GM12878 (cell line): Measurements from ENCODE around the gene TSHR. TPM values are rescaled to one million over a fixed set of nuclear protein-coding genes. Genes with fewer than 3 reads are reported as not detected.

Experiments used
- ATAC-seq: fragments of 200-7000 bp; cut with Tn5 transposase; 3 replicates; pipeline ENCODE4 v1.9.1; 2020; ENCODE audit warnings: mild to moderate bottlenecking, moderate library complexity
- BruUV-seq: library from RNA; stranded (reverse); fragments of 400-500 nt; replicated peaks from 2 replicates; lab custom pipeline; 2021; lab: Mats Ljungman, UMichigan
- CTCF ChIA-PET: fragments of 300-600 bp; sonication (Branson Sonifier 250); formaldehyde crosslinking; extraction: SDS; loops from one replicate; lab custom pipeline; 2021; ENCODE audit warnings: inconsistent platforms; lab: Yijun Ruan, JAX
- POLR2A ChIA-PET: fragments of 350-600 bp; formaldehyde crosslinking; extraction: SDS; loops from one replicate; lab custom pipeline; 2021; ENCODE audit warnings: inconsistent platforms; lab: Charles Lee
- RAD21 ChIA-PET: fragments of 300-600 bp; sonication (Branson Sonifier 250); formaldehyde crosslinking; loops from one replicate; lab custom pipeline; 2023; ENCODE audit warnings: antibody characterized with exemption; ENCODE audit not compliant: unreplicated experiment; lab: Charles Lee
- SMC1A ChIA-PET: fragments of 300-600 bp; sonication (Branson Sonifier 250); formaldehyde crosslinking; loops from one replicate; lab custom pipeline; 2023; ENCODE audit not compliant: unreplicated experiment, uncharacterized antibody; lab: Charles Lee
- DNase-seq: peaks from one replicate; pipeline ENCODE4 v3.0.0-alpha.2; 2011; ENCODE audit warnings: low read depth, low spot score
- FAIRE-seq: peaks from 3 replicates; lab custom pipeline; 2011; peaks lifted over from hg19 to GRCh38; lab: Jason Lieb, UNC
- H2AFZ ChIP-seq: 2 replicates; pipeline ENCODE4 v1.6.0; 2011; ENCODE audit warnings: low read depth, low read length, control low read depth; ENCODE audit not compliant: control insufficient read depth
- H3K27ac ChIP-seq: 2 replicates; pipeline ENCODE4 v1.5.1; 2011; ENCODE audit warnings: control low read depth; ENCODE audit not compliant: control insufficient read depth, insufficient read depth
- H3K27me3 ChIP-seq, 2 experiments: replicated peaks in 1 of 2; 2 replicates each; pipeline versions ENCODE4 v1.6.0 to v1.6.1; 2011; ENCODE audit warnings: low read length in 1 of 2; ENCODE audit not compliant: control insufficient read depth in 2 of 2, insufficient read depth in 2 of 2
- H3K36me3 ChIP-seq, 2 experiments: 2 replicates each; pipeline ENCODE4 v1.5.1; 2011; ENCODE audit warnings: low read length in 1 of 2; ENCODE audit not compliant: control insufficient read depth in 2 of 2, insufficient read depth in 2 of 2
- H3K4me1 ChIP-seq: 2 replicates; pipeline ENCODE4 v1.6.1; 2011; ENCODE audit warnings: mild to moderate bottlenecking, low read length, moderate library complexity, mixed read lengths; ENCODE audit not compliant: control insufficient read depth, insufficient read depth
- H3K4me2 ChIP-seq: 2 replicates; pipeline ENCODE4 v1.6.0; 2011; ENCODE audit warnings: control low read depth; ENCODE audit not compliant: control insufficient read depth, insufficient read depth
- H3K4me3 ChIP-seq: fragments of 200-600 bp; sonication (generic); 2 replicates; pipeline ENCODE4 v1.5.1; 2016
- H3K79me2 ChIP-seq: 2 replicates; pipeline ENCODE4 v1.6.0; 2011; ENCODE audit warnings: low read length; ENCODE audit not compliant: control insufficient read depth, insufficient read depth
- H3K9ac ChIP-seq: 2 replicates; pipeline ENCODE4 v1.8.0; 2011; ENCODE audit warnings: low read length, control low read depth, mixed read lengths; ENCODE audit not compliant: control insufficient read depth, insufficient read depth
- H3K9me3 ChIP-seq: replicated peaks from 3 replicates; pipeline ENCODE4 v1.5.1; 2011; ENCODE audit warnings: mild to moderate bottlenecking, low read length; ENCODE audit not compliant: control insufficient read depth, insufficient read depth
- H4K20me1 ChIP-seq: 2 replicates; pipeline ENCODE4 v1.6.0; 2011; ENCODE audit not compliant: control insufficient read depth, insufficient read depth
- HDGF ChIP-seq: fragments of 450-650 bp; IDR thresholded peaks from 2 replicates; pipeline ENCODE4 v1.6.1; 2016; ENCODE audit warnings: antibody characterized with exemption
- NR2F1 ChIP-seq: fragments of 450-650 bp; conservative IDR thresholded peaks from 2 replicates; pipeline ENCODE4 v1.6.1; 2017; ENCODE audit warnings: mild to moderate bottlenecking
- PAX8 ChIP-seq: fragments of 450-650 bp; IDR thresholded peaks from 2 replicates; pipeline ENCODE4 v1.6.1; 2017; ENCODE audit warnings: mild to moderate bottlenecking, moderate library complexity
- POLR2A ChIP-seq: IDR thresholded peaks from 2 replicates; pipeline ENCODE4 v1.6.1; 2011; ENCODE audit warnings: low read depth, mild to moderate bottlenecking, low read length
- RAD21 ChIP-seq: IDR thresholded peaks from 2 replicates; pipeline ENCODE4 v1.6.1; 2011; ENCODE audit warnings: mild to moderate bottlenecking, low read depth, low read length, moderate library complexity; ENCODE audit not compliant: insufficient read depth
- SP1 ChIP-seq: IDR thresholded peaks from one replicate; pipeline ENCODE4 v1.6.1; 2011; ENCODE audit warnings: low read depth, low read length
- STAT1 ChIP-seq: fragments of 450-650 bp; conservative IDR thresholded peaks from 2 replicates; pipeline ENCODE4 v1.6.1; 2014; ENCODE audit warnings: antibody characterized with exemption, mild to moderate bottlenecking
- WGBS: methylation state at CpG from one replicate; pipeline ENCODE4 v1.1.6; 2016; ENCODE audit warnings: low lambda C conversion rate; ENCODE audit not compliant: insufficient replicate concordance, insufficient coverage; ENCODE audit errors: missing lambda C conversion rate; 5-methylcytosine and 5-hydroxymethylcytosine counted together
- in situ Hi-C: fragments of 300-500 bp; cut with MboI; formaldehyde crosslinking; loops from 9 replicates; pipeline ENCODE4 v1.14.3; 2018; ENCODE audit warnings: mixed read lengths
- intact Hi-C: fragments of 100-400 bp; cut with micrococcal nuclease; formaldehyde crosslinking; loops from one replicate; pipeline ENCODE4 v1.14.2; 2022; ENCODE audit not compliant: unreplicated experiment
- polyA plus RNA-seq, 11 experiments: library from polyadenylated mRNA; depleted of rRNA in 4 of 11; unstranded in 6 of 11; stranded (reverse) in 5 of 11; fragments of >200 nt; fragmentation: Nextera tagmentation in 4 of 11; fragmentation: Illumina TruSeq in 1 of 11; extraction: Ambion mirVana in 4 of 11; extraction: Trizol in 1 of 11; gene quantifications; 1 replicate in 1 of 11; 2 replicates in 10 of 11; pipeline versions ENCODE4 v1.2.1 to v1.2.3, GENCODE V29; 2011 to 2016; ENCODE audit warnings: inconsistent platforms in 2 of 11, missing spikeins in 2 of 11, low read depth in 1 of 11
- total RNA-seq, 4 experiments: library from RNA; depleted of rRNA in 3 of 4; stranded (reverse); fragments of >200 nt in 3 of 4; fragmentation: Illumina TruSeq in 1 of 4; extraction: Trizol in 1 of 4; gene quantifications; 2 replicates each; pipeline versions ENCODE4 v1.2.1 to v1.2.3, GENCODE V29; 2013 to 2021
- TF ChIP-seq, protein P1 (sequence below): fragments of 450-650 bp; IDR thresholded peaks from 2 replicates; pipeline ENCODE4 v1.6.1; 2017; ENCODE audit warnings: mild to moderate bottlenecking, moderate library complexity
- TF ChIP-seq, protein P2 (sequence below): fragments of 450-650 bp; IDR thresholded peaks from 2 replicates; pipeline ENCODE4 v1.6.1; 2017; ENCODE audit warnings: antibody characterized with exemption, mild to moderate bottlenecking, moderate library complexity
- TF ChIP-seq, protein P3 (sequence below): fragments of 450-650 bp; IDR thresholded peaks from 2 replicates; pipeline ENCODE4 v1.6.1; 2016; ENCODE audit warnings: mild to moderate bottlenecking
- TF ChIP-seq, protein P4 (sequence below): fragments of 150-350 bp; IDR thresholded peaks from 2 replicates; pipeline ENCODE4 v1.6.1; 2016; ENCODE audit warnings: low read depth, low read length
- TF ChIP-seq, protein P5 (sequence below): fragments of 150-350 bp; IDR thresholded peaks from 2 replicates; pipeline ENCODE4 v1.6.1; 2014; ENCODE audit warnings: mild to moderate bottlenecking, low read depth, low read length

The TSHR gene
- total and polyA plus RNA-seq, 10 of the 15 experiments (the other 5 are each of a cell fraction or from before 2014, with no cell fraction given): 0.06 to 0.31 TPM; not detected in 8

DNA sequence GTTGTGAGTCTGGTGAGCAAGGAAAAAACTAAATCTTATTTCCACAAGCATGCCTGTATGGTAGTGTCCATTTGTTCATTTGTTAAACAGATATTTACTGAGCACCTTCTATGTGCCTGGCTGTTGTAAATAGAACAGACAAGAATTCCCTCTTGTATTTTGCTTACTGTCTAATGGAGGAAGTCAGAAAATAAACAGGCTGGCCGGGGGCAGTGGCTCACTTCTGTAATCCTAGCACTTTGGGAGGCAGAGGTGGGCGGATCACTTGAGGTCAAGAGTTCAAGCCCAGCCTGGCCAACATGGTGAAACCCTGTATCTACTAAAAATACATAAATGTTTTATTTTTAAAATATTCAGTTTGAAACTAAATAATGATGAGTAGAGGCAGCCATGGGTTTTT lies 186.0 kb downstream of the TSHR start:
- Histone ChIP-seq H3K4me3 (no peak overlapping the region), H3K9me3 (no peaks in the 10 kb centered on the region), H3K4me1 (no peaks in the 10 kb centered on the region), H3K79me2 (no peaks in the 10 kb centered on the region), H3K9ac (no peak overlapping the region), H2AFZ (no peak overlapping the region), H3K36me3 (no peaks in the 10 kb centered on the region), H3K4me2 (no peak overlapping the region), H3K27me3 (no peaks in the 10 kb centered on the region), H4K20me1 (no peaks in the 10 kb centered on the region), H3K27ac (no peak overlapping the region)
- in situ Hi-C loops (no loop called here), intact Hi-C loops (no loop called here)
- CTCF ChIA-PET: interaction anchor here (0.7 to 1.5 kb wide), 2 partner anchors 20 to 59 kb away, joined by 3 to 6 read pairs; no protein-coding TSS in a partner anchor
- FAIRE-seq: no peak
- RAD21 ChIA-PET: no interaction called here
- POLR2A ChIA-PET: interaction anchor here (1.4 kb wide), 1 partner anchor 13 kb away, joined by 3 read pairs; no protein-coding TSS in a partner anchor
- SMC1A ChIA-PET: no interaction called here
- BruUV-seq: no TSS peak
- DNase-seq: no peak
- no peak for ATAC-seq
- WGBS: 20% methylated on average over 2 of the region's 2 CpGs
- TF ChIP-seq PAX8: no peak
- no peak for TF ChIP-seq RAD21
- TF ChIP-seq, protein P1, sequence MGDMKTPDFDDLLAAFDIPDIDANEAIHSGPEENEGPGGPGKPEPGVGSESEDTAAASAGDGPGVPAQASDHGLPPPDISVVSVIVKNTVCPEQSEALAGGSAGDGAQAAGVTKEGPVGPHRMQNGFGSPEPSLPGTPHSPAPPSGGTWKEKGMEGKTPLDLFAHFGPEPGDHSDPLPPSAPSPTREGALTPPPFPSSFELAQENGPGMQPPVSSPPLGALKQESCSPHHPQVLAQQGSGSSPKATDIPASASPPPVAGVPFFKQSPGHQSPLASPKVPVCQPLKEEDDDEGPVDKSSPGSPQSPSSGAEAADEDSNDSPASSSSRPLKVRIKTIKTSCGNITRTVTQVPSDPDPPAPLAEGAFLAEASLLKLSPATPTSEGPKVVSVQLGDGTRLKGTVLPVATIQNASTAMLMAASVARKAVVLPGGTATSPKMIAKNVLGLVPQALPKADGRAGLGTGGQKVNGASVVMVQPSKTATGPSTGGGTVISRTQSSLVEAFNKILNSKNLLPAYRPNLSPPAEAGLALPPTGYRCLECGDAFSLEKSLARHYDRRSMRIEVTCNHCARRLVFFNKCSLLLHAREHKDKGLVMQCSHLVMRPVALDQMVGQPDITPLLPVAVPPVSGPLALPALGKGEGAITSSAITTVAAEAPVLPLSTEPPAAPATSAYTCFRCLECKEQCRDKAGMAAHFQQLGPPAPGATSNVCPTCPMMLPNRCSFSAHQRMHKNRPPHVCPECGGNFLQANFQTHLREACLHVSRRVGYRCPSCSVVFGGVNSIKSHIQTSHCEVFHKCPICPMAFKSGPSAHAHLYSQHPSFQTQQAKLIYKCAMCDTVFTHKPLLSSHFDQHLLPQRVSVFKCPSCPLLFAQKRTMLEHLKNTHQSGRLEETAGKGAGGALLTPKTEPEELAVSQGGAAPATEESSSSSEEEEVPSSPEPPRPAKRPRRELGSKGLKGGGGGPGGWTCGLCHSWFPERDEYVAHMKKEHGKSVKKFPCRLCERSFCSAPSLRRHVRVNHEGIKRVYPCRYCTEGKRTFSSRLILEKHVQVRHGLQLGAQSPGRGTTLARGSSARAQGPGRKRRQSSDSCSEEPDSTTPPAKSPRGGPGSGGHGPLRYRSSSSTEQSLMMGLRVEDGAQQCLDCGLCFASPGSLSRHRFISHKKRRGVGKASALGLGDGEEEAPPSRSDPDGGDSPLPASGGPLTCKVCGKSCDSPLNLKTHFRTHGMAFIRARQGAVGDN: no peak
- TF ChIP-seq, protein P2, sequence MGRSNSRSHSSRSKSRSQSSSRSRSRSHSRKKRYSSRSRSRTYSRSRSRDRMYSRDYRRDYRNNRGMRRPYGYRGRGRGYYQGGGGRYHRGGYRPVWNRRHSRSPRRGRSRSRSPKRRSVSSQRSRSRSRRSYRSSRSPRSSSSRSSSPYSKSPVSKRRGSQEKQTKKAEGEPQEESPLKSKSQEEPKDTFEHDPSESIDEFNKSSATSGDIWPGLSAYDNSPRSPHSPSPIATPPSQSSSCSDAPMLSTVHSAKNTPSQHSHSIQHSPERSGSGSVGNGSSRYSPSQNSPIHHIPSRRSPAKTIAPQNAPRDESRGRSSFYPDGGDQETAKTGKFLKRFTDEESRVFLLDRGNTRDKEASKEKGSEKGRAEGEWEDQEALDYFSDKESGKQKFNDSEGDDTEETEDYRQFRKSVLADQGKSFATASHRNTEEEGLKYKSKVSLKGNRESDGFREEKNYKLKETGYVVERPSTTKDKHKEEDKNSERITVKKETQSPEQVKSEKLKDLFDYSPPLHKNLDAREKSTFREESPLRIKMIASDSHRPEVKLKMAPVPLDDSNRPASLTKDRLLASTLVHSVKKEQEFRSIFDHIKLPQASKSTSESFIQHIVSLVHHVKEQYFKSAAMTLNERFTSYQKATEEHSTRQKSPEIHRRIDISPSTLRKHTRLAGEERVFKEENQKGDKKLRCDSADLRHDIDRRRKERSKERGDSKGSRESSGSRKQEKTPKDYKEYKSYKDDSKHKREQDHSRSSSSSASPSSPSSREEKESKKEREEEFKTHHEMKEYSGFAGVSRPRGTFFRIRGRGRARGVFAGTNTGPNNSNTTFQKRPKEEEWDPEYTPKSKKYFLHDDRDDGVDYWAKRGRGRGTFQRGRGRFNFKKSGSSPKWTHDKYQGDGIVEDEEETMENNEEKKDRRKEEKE: no peak
- TF ChIP-seq STAT1: no peak
- TF ChIP-seq SP1: no peak
- TF ChIP-seq POLR2A: no peak
- TF ChIP-seq, protein P3, sequence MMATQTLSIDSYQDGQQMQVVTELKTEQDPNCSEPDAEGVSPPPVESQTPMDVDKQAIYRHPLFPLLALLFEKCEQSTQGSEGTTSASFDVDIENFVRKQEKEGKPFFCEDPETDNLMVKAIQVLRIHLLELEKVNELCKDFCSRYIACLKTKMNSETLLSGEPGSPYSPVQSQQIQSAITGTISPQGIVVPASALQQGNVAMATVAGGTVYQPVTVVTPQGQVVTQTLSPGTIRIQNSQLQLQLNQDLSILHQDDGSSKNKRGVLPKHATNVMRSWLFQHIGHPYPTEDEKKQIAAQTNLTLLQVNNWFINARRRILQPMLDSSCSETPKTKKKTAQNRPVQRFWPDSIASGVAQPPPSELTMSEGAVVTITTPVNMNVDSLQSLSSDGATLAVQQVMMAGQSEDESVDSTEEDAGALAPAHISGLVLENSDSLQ: no peak
- no peak for TF ChIP-seq HDGF
- TF ChIP-seq NR2F1: no peak
- TF ChIP-seq, protein P4, sequence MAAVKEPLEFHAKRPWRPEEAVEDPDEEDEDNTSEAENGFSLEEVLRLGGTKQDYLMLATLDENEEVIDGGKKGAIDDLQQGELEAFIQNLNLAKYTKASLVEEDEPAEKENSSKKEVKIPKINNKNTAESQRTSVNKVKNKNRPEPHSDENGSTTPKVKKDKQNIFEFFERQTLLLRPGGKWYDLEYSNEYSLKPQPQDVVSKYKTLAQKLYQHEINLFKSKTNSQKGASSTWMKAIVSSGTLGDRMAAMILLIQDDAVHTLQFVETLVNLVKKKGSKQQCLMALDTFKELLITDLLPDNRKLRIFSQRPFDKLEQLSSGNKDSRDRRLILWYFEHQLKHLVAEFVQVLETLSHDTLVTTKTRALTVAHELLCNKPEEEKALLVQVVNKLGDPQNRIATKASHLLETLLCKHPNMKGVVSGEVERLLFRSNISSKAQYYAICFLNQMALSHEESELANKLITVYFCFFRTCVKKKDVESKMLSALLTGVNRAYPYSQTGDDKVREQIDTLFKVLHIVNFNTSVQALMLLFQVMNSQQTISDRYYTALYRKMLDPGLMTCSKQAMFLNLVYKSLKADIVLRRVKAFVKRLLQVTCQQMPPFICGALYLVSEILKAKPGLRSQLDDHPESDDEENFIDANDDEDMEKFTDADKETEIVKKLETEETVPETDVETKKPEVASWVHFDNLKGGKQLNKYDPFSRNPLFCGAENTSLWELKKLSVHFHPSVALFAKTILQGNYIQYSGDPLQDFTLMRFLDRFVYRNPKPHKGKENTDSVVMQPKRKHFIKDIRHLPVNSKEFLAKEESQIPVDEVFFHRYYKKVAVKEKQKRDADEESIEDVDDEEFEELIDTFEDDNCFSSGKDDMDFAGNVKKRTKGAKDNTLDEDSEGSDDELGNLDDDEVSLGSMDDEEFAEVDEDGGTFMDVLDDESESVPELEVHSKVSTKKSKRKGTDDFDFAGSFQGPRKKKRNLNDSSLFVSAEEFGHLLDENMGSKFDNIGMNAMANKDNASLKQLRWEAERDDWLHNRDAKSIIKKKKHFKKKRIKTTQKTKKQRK: no peak
- TF ChIP-seq, protein P5, sequence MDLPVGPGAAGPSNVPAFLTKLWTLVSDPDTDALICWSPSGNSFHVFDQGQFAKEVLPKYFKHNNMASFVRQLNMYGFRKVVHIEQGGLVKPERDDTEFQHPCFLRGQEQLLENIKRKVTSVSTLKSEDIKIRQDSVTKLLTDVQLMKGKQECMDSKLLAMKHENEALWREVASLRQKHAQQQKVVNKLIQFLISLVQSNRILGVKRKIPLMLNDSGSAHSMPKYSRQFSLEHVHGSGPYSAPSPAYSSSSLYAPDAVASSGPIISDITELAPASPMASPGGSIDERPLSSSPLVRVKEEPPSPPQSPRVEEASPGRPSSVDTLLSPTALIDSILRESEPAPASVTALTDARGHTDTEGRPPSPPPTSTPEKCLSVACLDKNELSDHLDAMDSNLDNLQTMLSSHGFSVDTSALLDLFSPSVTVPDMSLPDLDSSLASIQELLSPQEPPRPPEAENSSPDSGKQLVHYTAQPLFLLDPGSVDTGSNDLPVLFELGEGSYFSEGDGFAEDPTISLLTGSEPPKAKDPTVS: no peak
